A673 (cell line): Measurements from ENCODE around the gene CCDC63.

Source experiments
- CTCF ChIP-seq: fragments of 300-800, 200-600 bp; sonication (generic); conservative IDR thresholded peaks from 2 replicates; pipeline ENCODE4 v1.5.1; 2017; ENCODE audit warnings: low read depth, mild to moderate bottlenecking, antibody characterized with exemption, low read length, moderate library complexity, mixed read lengths
- EZH2 ChIP-seq: fragments of 200-600 bp; sonication (generic); IDR thresholded peaks from 2 replicates; pipeline ENCODE4 v1.6.1; 2017; ENCODE audit warnings: borderline replicate concordance, low read depth, mild to moderate bottlenecking, mixed read lengths, antibody characterized with exemption, low read length; ENCODE audit not compliant: poor library complexity, severe bottlenecking

GRCh38 chr12:110802489-110802888, 44.3 kb upstream of the CCDC63 start:
- TF ChIP-seq EZH2 (no peak), CTCF (no peak)
